HG03575 (cell line): ENCODE measurements around the gene CNBD2.
"Not testable (repeated sequence)": the region's sequence is repeated elsewhere in the genome, so short reads cannot be mapped to it uniquely, and the experiment has no call there.

Experiments
- ATAC-seq: cut with Tn5 transposase; IDR thresholded peaks from one replicate; pipeline ENCODE4 v1.9.1; 2021; ENCODE audit not compliant: unreplicated experiment, insufficient number of reproducible peaks, low FRiP score; ENCODE audit errors: extremely low read depth

Gene CNBD2

DNA sequence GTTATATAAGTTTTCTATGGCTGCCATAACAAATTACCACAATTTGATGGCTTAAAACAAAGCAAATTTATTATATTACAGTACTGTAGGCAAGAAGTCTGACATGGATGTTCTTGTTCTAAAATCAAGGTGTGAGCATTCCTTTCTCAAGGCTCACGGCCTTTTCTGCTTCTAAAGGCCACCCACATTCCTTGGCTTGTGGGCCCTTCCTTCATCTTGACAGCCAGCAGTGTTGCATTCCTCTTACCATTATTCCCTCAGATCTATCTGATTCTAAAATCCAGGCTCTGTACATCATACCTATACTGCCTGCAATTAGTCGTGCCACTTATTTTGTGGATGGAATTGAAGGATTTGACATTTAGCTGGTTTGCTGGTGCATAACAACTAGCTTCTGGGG is 3.6 kb downstream of the CNBD2 start:
- no peak for ATAC-seq

GRCh38 chr20:35972462-35972861 is 4.1 kb downstream of the CNBD2 start:
- no peak for ATAC-seq

DNA sequence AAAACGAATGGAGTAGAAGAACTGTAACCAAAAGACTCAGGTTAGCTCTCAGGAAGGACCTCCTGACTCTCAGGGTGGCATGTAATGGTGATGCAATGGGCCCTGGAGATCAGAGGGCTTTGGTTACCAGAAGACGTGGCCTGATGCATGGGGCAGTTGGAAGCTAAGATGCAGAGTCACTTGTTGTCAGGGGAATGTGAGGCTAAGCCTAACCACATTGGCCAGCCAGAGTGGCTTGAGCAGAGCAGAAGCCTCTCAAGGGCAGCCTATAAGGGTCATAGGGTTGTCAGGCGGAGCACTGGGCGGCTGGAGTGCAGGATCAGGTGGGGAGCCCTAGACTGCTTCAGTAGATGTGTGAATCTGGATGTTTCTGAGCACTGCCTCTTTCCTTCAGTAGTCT is 5.9 kb downstream of the CNBD2 start:
- ATAC-seq, result no peak

DNA sequence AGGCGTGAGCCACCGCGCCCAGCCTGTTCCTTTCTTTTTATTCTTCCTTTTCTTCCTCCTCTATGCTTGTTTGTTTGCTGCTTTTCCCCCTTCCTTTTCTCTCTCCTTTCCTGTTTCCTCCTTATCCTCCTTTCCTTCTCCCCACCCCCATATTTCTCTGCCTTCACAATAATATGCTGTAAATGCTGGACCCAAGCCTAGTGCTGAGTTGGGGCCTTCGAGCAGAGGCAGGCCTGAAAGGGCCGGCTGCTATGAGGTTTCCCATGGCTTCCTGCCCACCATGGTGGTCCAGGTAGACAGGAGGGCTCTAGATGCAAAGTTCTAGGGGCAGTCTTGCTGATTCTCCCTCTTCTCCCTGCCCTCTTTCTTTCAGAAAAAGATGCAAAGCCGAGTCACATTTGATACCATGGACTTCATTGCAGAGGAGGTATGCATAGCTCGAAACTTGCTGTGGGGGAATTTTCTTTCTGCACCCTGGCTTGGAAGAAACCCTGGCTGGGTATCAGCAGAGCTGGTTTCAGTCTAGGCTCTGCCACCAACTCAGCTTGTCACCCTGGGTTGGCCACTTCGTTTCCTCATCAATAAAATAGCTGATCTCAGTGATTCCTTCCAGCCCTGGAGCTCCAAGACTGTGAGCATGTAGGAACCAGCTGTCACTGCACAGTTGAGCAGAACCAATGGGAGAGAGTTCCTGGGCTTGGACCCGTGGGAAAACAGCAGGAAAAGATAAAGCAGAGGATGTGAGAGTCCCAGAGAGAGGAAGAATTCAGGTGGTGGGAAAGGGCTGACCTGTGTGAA is 7.4 kb downstream of the CNBD2 start:
- no peak for ATAC-seq

DNA sequence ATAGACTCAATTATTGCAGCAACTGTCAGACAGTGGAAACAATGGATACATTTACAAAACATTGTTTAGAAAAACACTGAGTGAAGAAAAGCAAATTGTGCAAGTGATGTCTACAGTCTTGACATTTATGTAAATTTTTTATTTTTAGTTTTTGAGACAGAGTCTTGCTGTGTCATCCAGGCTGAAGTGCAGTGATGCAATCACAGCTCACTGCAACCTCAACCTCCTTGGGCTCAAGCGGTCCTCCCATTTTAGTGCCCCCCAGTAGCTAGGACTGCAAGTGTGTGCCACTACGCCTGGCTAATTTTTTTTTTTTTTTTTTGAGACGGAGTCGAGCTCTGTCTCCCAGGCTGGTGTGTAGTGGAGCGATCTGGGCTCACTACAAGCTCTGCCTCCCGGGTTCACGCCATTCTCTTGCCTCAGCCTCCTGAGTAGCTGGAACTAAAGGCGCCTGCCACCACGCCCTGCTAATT is 9.7 kb downstream of the CNBD2 start:
- ATAC-seq, result no peak

DNA sequence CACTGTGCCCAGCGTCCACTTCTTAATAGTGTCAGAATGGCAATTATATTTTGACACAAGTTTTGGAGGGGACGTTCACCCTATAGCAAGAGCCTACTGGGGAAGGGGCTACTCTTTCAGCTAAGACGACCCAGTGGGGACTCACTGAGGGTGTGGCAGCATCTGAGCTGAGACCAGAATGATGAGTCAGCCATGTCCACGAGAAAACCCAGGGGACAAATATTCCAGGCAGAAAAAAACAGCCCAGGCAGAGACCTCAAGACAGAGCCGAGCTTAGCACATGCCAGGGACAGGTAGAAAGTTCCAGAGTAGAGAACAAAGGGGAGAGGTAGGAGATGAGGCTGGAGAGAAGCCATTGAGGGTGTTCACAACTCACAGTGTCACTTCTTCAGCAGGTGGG is 11.2 kb downstream of the CNBD2 start:
- ATAC-seq, result no peak

- no peak for ATAC-seq
These were observed 13.6 kb downstream of the CNBD2 start for GRCh38 chr20:35981969-35982368.

DNA sequence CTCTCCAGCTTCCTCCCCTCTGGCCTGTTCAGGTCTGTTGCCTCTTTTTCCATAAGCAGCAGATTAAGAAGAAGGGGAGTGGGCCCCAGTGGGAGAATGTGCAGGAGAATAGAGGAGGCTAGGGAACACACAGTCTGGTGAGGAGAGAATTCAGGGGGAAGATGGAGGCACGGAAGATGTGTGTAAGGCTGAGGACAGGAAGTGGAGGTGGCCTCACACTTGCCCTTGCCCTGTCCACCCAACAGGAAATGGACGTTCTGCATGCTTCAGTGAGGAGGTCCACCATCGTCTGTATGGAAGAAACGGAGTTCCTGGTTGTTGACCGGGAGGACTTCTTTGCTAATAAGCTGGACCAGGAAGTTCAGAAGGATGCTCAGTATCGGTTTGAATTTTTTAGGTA is 16.0 kb downstream of the CNBD2 start:
- no peak for ATAC-seq

DNA sequence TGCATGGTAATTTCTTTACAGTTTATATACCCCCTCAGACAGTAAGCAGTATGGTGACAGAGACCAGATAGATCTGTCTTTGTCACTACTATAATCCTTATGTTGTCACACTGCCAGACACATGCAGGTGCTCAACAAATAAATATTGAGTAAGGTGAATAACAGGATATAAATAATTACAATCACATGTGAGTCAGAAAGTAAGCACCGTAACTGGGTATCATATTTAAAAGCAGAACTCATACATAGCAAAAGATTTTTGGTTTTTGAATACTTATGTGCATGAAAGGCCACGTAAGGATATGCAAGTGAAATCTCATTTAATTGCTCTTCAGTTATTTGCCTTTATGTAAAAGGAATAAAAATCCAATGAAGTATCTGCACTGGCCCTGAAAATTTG is 17.4 kb downstream of the CNBD2 start:
- no peak for ATAC-seq

DNA sequence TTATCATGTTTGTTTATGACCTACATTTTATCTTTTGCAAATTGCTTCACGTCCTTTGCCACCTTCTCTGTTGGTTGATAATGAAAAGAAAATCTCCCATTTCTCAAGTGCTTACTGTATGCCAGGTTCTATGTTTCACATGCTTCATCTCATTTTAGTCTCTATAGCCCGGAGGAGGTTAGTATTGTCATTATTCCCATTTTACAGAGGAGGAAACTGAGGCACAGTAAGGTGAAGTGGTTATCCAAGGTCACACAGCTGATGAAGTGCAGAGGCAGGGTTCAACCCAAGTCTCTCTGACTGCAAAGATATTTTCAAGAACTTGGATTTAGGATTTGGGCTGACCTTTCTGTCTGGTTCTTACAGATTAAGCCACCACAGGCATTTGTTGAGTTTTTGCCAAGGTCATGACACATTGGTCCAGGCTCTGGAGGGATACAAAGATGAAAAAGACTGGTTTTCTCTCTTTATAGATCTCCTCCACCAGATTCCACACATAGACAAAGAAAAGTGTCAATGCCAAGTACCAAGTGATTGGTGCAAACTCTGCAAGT is 20.6 kb downstream of the CNBD2 start:
- no peak for ATAC-seq

GRCh38 chr20:35991142-35991771 is 22.9 kb downstream of the CNBD2 start:
- no peak for ATAC-seq

- no peak for ATAC-seq
These were observed 24.4 kb downstream of the CNBD2 start for GRCh38 chr20:35992713-35993335.

GRCh38 chr20:35994994-35995453 is 26.6 kb downstream of the CNBD2 start:
- ATAC-seq, result no peak

DNA sequence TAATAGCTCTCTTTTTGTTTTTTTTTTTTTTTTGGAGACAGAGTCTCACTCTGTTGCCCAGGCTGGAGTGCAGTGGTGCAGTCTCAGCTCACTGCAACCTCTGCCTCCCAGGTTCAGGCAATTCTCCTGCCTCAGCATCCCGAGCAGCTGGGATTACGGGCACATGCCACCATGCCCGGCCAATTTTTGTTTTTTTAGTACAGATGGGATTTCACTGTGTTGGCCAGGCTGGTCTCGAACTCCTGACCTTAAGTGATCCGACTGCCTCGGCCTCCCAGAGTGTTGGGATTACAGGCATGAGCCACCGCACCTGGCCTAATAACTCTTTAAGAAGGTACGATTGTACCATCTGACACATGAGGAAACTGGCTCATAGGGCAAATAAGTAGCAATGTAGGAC is 28.1 kb downstream of the CNBD2 start:
- not testable (repeated sequence) for ATAC-seq

GRCh38 chr20:36001331-36001730 is 32.9 kb downstream of the CNBD2 start:
- ATAC-seq, result not testable (repeated sequence)

GRCh38 chr20:36002855-36003254 is 34.5 kb downstream of the CNBD2 start:
- ATAC-seq, result no peak

DNA sequence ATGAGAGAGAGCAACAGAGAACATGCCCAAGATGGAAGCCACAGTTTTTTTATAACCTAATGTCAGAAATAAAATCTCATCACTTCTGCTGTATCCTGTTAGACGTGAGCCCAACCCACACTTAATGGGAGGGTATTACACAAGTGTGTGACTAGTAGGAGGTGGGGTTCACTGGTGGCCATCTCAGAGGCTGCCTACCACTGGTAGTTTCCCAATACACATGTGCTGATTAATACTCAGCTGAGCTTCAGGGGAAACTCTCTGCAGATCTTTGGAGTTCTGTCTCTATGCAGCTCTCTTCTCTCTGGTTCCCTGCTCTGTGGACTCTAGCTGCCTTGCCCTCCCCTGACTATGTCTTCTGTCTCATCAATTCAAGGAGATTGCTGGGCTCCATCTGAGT is 35.7 kb downstream of the CNBD2 start:
- no peak for ATAC-seq

- no peak for ATAC-seq
These were observed 40.2 kb downstream of the CNBD2 start for GRCh38 chr20:36008461-36009035.

DNA sequence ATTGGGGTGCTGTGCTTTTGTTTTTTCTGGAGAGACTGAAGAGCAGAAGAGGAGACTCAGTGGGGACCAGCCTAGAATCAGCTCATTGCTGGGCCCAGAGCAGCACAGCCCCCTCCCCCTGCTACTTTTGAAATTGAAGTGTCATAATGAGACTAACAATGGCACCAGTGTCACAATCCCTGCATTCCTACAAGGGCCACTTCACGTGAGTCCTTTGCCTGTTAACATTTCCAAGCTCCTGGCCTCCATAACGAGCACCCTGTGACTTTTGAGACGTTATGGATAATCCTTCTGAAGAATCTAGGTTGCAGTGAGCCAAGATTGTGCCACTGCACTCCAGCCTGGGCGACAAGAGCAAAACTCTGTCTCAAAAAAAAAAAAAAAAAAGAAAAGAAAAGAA is 41.7 kb downstream of the CNBD2 start:
- no peak for ATAC-seq
